K562 treated with DMSO at 1 percent for 48 hours (cell line): ENCODE data around the gene GPSM1. TPM values are rescaled to one million over a fixed set of nuclear protein-coding genes. Genes with fewer than 3 reads are reported as not detected.

Experiments
- total RNA-seq: library from RNA; unstranded; fragments of 300-600 nt; gene quantifications from 2 replicates; pipeline ENCODE4 v1.2.3, GENCODE V29; 2022; ENCODE audit warnings: low replicate concordance; ENCODE audit errors: extremely low read depth

GPSM1 gene, protein sequence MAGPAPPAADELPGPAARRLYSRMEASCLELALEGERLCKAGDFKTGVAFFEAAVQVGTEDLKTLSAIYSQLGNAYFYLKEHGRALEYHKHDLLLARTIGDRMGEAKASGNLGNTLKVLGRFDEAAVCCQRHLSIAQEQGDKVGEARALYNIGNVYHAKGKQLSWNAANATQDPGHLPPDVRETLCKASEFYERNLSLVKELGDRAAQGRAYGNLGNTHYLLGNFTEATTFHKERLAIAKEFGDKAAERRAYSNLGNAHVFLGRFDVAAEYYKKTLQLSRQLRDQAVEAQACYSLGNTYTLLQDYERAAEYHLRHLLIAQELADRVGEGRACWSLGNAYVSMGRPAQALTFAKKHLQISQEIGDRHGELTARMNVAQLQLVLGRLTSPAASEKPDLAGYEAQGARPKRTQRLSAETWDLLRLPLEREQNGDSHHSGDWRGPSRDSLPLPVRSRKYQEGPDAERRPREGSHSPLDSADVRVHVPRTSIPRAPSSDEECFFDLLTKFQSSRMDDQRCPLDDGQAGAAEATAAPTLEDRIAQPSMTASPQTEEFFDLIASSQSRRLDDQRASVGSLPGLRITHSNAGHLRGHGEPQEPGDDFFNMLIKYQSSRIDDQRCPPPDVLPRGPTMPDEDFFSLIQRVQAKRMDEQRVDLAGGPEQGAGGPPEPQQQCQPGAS
- not detected in 2 replicates for total RNA-seq

DNA sequence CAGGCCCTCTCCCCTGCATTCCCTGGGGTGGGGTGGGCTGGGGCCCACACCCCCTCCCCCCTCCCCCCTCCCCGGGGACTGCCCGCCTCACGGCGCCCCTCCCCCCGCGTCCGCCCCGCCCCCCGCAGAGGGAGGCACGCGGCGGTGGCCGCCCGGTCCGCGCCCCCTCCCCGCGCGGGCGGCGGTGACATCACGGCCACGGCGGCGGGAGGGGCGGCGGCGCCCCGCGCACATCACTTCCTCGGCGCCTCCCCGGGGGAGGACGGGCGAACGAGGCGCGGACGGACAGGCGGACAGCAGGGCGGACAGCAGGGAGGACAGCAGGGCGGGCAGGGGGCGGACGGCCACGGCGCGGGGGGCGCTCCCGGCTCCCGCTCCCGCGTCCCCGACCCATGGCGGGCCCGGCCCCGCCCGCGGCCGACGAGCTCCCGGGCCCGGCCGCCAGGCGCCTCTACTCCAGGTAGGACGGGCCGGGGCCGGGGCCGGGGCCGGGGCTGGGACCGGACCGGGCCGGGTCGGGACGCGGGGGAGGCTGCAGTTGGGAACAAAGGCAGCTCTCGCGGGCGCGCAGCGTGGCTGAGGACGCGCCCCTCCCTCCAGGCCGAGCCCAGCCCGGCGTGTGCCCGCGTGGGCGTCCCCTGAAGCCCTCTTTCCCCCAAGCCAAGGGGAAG is at the start of gene GPSM1:
TSS of gene GPSM1 (plus strand) at position 236 of the 671 bp plus-strand sequence. CDS start at position 393, 157 bp downstream.

DNA sequence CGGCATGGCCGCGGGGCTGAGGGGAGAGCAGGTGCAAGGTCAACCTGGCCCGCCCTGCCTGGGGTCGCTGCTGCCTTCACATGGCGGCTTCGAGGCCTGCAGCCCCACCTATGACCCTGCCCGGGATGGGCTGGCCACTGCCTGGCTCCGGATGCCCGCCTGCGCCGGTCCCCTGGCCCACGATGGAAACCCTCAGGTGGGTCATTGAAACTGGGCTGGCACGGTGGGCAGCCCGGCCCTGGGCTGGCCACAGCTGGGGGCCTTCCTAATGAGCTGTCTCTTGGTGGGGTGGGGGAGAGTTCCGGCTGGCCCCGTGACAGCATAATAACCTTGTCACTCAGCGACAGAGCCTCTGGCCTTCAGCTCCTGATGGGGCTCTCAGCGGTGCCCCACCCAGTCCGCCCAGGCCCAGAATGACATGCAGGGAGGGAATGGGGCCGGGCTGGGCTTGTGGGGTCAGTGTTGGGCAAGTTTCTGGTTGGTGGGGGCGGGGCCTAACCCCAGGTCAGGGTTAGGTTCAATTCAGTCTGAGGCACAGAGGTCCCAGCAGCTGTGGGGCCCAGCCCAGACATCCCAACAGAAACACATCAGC is 23.4 kb upstream of the GPSM1 start, which contains the start of gene CCDC187:
TSS of gene CCDC187 (minus strand) at position 270 of the 592 bp plus-strand sequence. CDS start at position 6, 264 bp downstream.

DNA sequence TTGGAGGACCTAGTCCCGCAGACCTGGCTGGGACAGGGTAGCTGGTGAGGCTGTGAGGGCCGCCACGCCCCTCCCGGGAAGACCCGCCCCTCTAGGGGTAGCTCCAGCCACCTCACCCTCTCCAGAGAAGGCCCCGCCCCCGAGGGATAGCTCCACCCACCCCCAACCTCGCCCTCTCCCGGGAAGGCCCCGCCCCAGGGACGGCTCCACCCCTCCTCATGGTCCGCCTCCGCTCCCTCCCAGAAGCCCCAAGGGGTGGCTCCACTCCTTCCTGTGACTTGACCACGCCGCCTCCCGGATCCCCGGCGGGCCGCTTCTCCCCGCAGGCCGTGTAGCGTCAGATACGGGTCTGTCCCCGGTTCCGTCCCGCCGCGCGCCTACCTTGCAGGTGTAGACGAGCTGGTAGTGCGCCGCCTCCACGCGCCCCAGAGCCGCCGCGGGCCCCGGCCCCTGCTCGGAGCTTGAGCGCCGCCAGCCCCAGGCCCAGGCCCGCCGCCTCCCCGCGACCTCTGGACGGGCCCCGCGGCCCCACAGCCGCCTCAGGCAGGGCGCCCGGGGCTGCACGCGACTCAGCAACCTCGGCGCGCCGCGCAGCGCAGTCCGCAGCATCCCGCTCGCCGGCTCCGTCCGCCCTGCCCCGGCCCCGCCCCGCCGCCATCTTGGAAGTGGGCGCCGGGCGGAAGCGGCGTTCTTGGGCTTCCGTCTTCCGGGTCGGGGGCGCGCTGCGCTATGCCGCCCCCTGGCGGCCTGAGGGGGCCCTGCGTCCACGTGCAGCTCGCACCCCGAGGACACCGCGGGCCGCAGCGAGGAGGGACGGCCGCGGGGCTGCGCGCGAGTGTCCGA is 36.0 kb downstream of the GPSM1 start, which contains the start of gene DNLZ:
TSS of gene DNLZ (minus strand) at position 639 of the 843 bp plus-strand sequence. CDS start at position 609, 30 bp downstream.

GRCh38 chr9:136373300-136374182 is 46.2 kb downstream of the GPSM1 start, which contains the start of gene CARD9:
CARD9 (minus strand) TSS chr9:136373669; CDS start chr9:136372078, 1,591 bp downstream.

GRCh38 chr9:136400038-136400834 is 72.9 kb downstream of the GPSM1 start, which contains the start of gene SNAPC4:
SNAPC4 (minus strand) TSS chr9:136400170; CDS start chr9:136398428, 1,742 bp downstream.

Other genes starting within 250 kb of the GPSM1 start
- not detected in 2 replicates for gene NACC2, start 232.2 kb upstream of the GPSM1 start, total RNA-seq
- 280 TPM in 1 of 2 replicates, not detected in the other for gene TMEM250, start 208.7 kb upstream of the GPSM1 start, total RNA-seq
- gene LHX3, start 122.4 kb upstream of the GPSM1 start, total RNA-seq = not detected in 2 replicates
- not detected in 2 replicates for gene QSOX2, start 81.7 kb upstream of the GPSM1 start, total RNA-seq
- gene CCDC187, start 23.4 kb upstream of the GPSM1 start, total RNA-seq = not detected in 2 replicates
- gene DNLZ, start 36.2 kb downstream of the GPSM1 start, total RNA-seq = not detected in 2 replicates
- not detected in 2 replicates for gene CARD9, start 46.1 kb downstream of the GPSM1 start, total RNA-seq
- gene SNAPC4, start 72.6 kb downstream of the GPSM1 start, total RNA-seq = not detected in 2 replicates
- gene ENTR1, start 83.1 kb downstream of the GPSM1 start, total RNA-seq = not detected in 2 replicates
- not detected in 2 replicates for gene PMPCA, start 83.1 kb downstream of the GPSM1 start, total RNA-seq
- not detected in 2 replicates for gene INPP5E, start 112.3 kb downstream of the GPSM1 start, total RNA-seq
- 155 TPM in 1 of 2 replicates, not detected in the other for gene SEC16A, start 155.5 kb downstream of the GPSM1 start, total RNA-seq
- not detected in 2 replicates for gene NOTCH1, start 218.5 kb downstream of the GPSM1 start, total RNA-seq